ENCODE measurements around the gene ALK. TPM values are rescaled to one million over a fixed set of nuclear protein-coding genes. Genes with fewer than 3 reads are reported as not detected.

Gene ALK
- total RNA-seq, 1 donor from 2014 or later: not detected

DNA sequence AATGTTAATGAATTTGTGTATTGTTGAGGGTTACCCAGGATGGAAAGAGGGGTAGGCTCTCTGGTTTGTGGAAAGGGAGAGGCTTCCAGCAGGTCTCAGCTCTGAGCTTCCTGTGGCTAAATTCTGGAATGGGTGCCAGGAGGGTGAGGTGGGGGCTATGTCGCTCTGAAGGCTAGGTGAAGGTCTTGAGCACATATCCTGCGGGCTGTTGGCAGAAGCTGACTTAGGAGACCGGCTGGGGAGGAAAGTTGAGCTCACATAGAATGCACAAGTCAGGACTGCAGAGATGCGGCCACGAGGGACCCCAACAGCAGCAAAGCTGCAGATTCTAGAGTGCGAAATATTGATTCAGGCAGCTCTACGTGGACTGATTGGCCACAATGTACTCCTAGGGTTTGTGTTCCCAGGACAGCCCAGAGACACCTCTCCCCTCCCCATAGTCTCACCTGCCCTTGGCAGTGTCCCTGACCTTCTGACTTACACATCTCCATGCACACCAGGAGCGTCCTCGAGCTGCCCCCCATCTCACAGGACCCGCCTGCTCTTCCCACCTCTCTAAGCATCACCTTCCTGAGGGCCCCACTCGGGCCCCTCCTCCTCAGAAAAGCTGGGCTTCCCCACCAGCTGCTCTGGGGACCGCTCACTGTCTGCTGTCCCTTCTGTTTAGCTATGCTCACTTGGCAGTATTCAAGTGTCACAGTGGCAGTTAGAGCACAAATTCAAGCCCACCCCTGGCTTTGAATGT, 72.6 kb downstream of the ALK start:
- TF ChIP-seq, protein P1, sequence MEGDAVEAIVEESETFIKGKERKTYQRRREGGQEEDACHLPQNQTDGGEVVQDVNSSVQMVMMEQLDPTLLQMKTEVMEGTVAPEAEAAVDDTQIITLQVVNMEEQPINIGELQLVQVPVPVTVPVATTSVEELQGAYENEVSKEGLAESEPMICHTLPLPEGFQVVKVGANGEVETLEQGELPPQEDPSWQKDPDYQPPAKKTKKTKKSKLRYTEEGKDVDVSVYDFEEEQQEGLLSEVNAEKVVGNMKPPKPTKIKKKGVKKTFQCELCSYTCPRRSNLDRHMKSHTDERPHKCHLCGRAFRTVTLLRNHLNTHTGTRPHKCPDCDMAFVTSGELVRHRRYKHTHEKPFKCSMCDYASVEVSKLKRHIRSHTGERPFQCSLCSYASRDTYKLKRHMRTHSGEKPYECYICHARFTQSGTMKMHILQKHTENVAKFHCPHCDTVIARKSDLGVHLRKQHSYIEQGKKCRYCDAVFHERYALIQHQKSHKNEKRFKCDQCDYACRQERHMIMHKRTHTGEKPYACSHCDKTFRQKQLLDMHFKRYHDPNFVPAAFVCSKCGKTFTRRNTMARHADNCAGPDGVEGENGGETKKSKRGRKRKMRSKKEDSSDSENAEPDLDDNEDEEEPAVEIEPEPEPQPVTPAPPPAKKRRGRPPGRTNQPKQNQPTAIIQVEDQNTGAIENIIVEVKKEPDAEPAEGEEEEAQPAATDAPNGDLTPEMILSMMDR (IDR thresholded peaks at IDR 0.05; ENCODE audit: unreplicated experiment): no peak
- Mint-ChIP-seq H3K4me3 (ENCODE audit: low read depth) (no peak overlapping the region), H3K4me1 (ENCODE audit: low read depth) (no peaks in the 10 kb centered on the region), H3K9me3 (ENCODE audit: low read depth) (no peaks in the 10 kb centered on the region), H3K27ac (no peak overlapping the region), H3K36me3 (ENCODE audit: insufficient read depth) (no peaks in the 10 kb centered on the region), H3K27me3 (peaks cover 16% of the 10 kb centered on the region)
- DNase-seq (ENCODE audit: low spot score, unreplicated experiment): no peak

DNA sequence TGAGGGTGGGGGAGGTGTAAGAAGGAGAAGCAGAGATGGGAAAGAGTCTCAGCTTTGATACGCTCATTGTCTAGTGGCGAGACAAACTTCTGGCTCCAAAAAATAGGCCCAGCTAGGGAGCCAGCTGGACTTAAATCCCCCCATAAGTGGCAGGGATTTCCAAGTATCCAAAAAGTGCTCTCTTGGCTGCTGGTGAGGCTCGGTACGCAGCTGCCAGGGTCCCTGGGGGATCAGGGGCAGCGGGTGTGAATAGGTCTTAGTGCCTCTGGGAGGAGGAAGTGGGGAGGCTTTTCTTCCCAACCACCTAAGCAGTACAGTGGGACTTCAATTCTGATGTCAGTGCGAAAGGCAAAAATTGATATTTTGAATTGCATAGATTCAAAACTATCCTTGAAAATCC, 73.5 kb downstream of the ALK start:
- H3K27me3 Mint-ChIP-seq: peaks cover 17% of the 10 kb centered on the region
- no peaks in the 10 kb centered on the region for H3K9me3 Mint-ChIP-seq (ENCODE audit: low read depth)
- H3K27ac Mint-ChIP-seq: no peak overlapping the region
- TF ChIP-seq, protein P1 (IDR thresholded peaks at IDR 0.05; ENCODE audit: unreplicated experiment): no peak
- H3K36me3 Mint-ChIP-seq (ENCODE audit: insufficient read depth): no peaks in the 10 kb centered on the region
- no peak overlapping the region for H3K4me3 Mint-ChIP-seq (ENCODE audit: low read depth)
- DNase-seq (ENCODE audit: low spot score, unreplicated experiment): no peak
- no peaks in the 10 kb centered on the region for H3K4me1 Mint-ChIP-seq (ENCODE audit: low read depth)

DNA sequence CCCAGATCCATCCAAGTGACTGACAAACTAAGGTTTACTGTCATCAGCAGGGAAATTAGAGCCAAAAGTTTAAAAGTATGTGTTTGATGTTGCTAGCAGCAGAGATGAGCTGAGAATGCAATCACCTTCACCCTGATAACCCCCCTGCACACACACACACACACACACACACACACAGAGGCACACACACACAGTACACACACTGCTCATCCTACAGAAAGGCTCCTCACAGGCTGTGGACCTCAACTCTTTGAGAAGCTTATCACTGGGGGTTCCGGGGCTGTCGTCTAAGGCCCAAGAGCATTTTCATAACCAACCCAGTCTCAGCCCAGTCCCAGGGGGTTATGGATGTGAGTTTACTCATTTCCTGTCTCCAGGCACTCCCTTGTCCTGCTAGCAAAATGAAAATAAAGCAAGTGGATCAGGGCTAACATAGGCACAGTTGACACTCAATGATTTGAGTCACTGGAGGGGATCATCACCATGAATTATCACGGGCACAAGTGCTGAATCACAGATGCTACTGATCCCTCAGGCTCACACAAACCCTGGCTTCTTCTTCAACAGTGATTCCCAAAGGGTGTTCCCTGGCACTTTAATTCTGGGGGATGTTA, 76.6 kb downstream of the ALK start:
- H3K4me1 Mint-ChIP-seq (ENCODE audit: low read depth): no peaks in the 10 kb centered on the region

DNA sequence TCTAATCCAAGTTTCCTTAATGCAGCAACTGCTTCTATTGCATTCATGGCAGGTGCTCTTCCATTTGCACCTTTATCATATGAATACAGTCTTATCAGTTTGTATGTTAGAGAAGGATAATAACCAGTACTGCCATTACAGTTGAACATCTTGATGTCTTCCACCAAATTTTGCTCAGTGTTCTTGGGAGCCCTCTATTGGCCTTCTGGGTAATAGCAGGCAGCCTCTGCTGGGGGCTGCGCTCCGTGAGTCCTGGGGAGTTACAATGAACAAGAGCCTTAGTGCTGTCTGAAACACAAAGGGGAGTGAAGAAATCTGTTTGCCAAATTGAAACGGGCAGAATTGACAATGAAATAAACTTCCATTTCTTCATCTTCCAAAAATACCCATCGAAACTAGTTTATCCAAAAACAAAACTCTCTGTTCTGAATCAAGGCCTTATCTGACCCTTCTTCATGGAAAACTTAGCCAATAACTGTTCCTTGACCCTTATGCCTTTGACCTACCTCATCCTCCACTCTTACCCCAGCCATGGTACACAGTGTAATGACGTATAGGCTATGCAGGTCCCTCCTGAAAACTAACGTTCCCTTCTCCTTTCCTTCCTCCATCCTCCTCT, 79.9 kb downstream of the ALK start:
- no peaks in the 10 kb centered on the region for H3K4me1 Mint-ChIP-seq (ENCODE audit: low read depth)
- no peak overlapping the region for H3K27ac Mint-ChIP-seq
- peaks cover 23% of the 10 kb centered on the region for H3K27me3 Mint-ChIP-seq
- H3K36me3 Mint-ChIP-seq (ENCODE audit: insufficient read depth): no peaks in the 10 kb centered on the region
- DNase-seq (ENCODE audit: low spot score, unreplicated experiment): no peak
- no peak overlapping the region for H3K4me3 Mint-ChIP-seq (ENCODE audit: low read depth)
- H3K9me3 Mint-ChIP-seq (ENCODE audit: low read depth): peaks cover 12% of the 10 kb centered on the region
- TF ChIP-seq, protein P1 (IDR thresholded peaks at IDR 0.05; ENCODE audit: unreplicated experiment): peak; percentile 81

More for the DNA sequence above, 76.6 kb downstream of the ALK start:
- Mint-ChIP-seq H3K36me3 (ENCODE audit: insufficient read depth) (no peaks in the 10 kb centered on the region), H3K27me3 (peaks cover 28% of the 10 kb centered on the region), H3K9me3 (ENCODE audit: low read depth) (no peaks in the 10 kb centered on the region), H3K4me3 (ENCODE audit: low read depth) (no peak overlapping the region), H3K27ac (no peak overlapping the region)
- TF ChIP-seq, protein P1 (IDR thresholded peaks at IDR 0.05; ENCODE audit: unreplicated experiment): no peak
- DNase-seq (ENCODE audit: low spot score, unreplicated experiment): no peak

DNA sequence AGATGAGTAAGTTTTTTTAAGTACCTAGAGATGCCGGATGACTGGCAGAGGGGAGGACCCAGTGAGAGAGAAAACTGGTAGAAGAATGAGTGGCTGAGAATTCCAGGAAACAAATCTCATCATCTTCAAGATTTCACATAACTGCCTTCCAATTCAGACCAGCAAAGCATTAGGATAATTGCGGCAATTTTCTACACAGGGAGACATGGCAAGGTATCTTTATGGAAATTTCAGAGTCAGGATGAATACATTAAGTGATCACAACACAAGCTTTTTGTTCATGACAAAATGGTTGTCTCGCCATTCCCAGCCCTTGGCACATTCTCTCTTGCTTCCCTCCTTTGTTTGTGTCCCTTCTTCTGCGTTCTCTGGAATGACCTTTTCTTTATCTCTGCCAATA, 82.1 kb downstream of the ALK start:
- H3K27me3 Mint-ChIP-seq: peaks cover 19% of the 10 kb centered on the region
- TF ChIP-seq, protein P1 (IDR thresholded peaks at IDR 0.05; ENCODE audit: unreplicated experiment): no peak
- H3K4me1 Mint-ChIP-seq (ENCODE audit: low read depth): no peaks in the 10 kb centered on the region
- no peaks in the 10 kb centered on the region for H3K36me3 Mint-ChIP-seq (ENCODE audit: insufficient read depth)
- H3K4me3 Mint-ChIP-seq (ENCODE audit: low read depth): no peak overlapping the region
- H3K9me3 Mint-ChIP-seq (ENCODE audit: low read depth): peaks cover 12% of the 10 kb centered on the region
- DNase-seq (ENCODE audit: low spot score, unreplicated experiment): no peak
- H3K27ac Mint-ChIP-seq: no peak overlapping the region
